HAP-1 (cell line): ENCODE data around the gene TSHZ2.

Experiments used
- DNase-seq, 2 experiments: peaks; one replicate each; pipeline ENCODE4 v3.0.0-alpha.2; 2016 to 2020; ENCODE audit warnings: low spot score in 2 of 2
- H3K27me3 ChIP-seq: fragments of 250-450 bp; sonication (Bioruptor Pico); 2 replicates; pipeline ENCODE4 v1.5.1; 2020; ENCODE audit warnings: low read depth, mild to moderate bottlenecking, moderate library complexity
- H3K36me3 ChIP-seq: fragments of 250-450 bp; sonication (Bioruptor Pico); replicated peaks from 2 replicates; pipeline ENCODE4 v1.5.1; 2020; ENCODE audit warnings: mild to moderate bottlenecking
- H3K4me1 ChIP-seq: fragments of 250-450 bp; sonication (Bioruptor Pico); 2 replicates; pipeline ENCODE4 v1.5.1; 2020; ENCODE audit warnings: mild to moderate bottlenecking
- H3K4me3 ChIP-seq: fragments of 250-450 bp; sonication (Bioruptor Pico); 2 replicates; pipeline ENCODE4 v1.5.1; 2020; ENCODE audit warnings: mild to moderate bottlenecking, moderate library complexity
- H3K9me3 ChIP-seq: fragments of 250-450 bp; sonication (Bioruptor Pico); 2 replicates; pipeline ENCODE4 v1.5.1; 2020; ENCODE audit warnings: mild to moderate bottlenecking, moderate library complexity
- in situ Hi-C: fragments of 300-500 bp; cut with MboI; formaldehyde crosslinking; loops from 3 replicates; pipeline ENCODE4 v1.14.3; 2020; ENCODE audit warnings: low sequenced_read_pairs, inconsistent platforms, mixed read lengths

The TSHZ2 gene

DNA sequence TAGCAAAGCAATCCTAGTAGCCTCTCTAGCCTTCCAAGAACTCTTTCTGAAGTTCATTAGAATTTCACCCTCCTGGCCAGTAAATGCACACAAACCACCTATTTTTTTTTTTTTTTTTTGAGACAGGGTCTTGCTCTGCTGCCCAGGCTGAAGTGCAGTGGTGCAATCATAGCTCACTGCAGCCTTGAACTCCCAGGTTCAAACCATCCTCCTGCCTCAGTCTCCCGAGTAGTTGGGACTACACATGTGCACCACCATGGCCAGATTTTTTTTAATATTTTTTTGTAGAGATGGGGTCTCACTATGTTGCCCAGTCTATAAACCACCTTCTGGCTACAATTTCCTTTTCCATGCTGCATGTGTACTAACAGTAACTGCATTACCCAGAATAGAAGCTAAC is 320.2 kb downstream of the TSHZ2 start:
- DNase-seq: no peak
- in situ Hi-C loops: no loop called here
- no peaks in the 10 kb centered on the region for H3K9me3 ChIP-seq
- H3K27me3 ChIP-seq: no peaks in the 10 kb centered on the region; the same call in none of the 2 replicates
- H3K36me3 ChIP-seq: no peaks in the 10 kb centered on the region
- H3K4me1 ChIP-seq: no peaks in the 10 kb centered on the region
- no peak overlapping the region for H3K4me3 ChIP-seq

DNA sequence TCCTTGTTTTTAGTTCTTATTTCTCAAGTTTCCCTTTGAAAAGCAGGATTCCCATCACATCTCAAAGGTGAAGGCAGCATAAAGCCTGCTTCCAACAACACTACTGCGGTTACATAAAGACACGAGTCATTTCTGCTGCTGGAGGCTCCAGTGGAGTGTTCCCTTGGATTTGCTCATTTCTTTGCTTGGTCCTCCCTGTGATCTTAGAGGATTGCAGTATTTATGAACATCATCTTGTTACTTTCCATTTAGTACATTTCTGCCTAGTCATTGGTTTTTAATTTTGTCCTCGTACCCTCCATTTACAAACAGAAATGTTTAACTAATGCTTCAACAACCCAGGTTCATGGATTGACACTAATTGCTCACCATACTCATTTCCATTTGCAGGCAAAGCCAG is 322.6 kb downstream of the TSHZ2 start:
- H3K4me1 ChIP-seq: no peaks in the 10 kb centered on the region
- no peak for DNase-seq
- H3K36me3 ChIP-seq: no peaks in the 10 kb centered on the region
- H3K27me3 ChIP-seq: no peaks in the 10 kb centered on the region; the same call in none of the 2 replicates
- H3K9me3 ChIP-seq: no peaks in the 10 kb centered on the region
- no peak overlapping the region for H3K4me3 ChIP-seq
- in situ Hi-C loops: no loop called here

DNA sequence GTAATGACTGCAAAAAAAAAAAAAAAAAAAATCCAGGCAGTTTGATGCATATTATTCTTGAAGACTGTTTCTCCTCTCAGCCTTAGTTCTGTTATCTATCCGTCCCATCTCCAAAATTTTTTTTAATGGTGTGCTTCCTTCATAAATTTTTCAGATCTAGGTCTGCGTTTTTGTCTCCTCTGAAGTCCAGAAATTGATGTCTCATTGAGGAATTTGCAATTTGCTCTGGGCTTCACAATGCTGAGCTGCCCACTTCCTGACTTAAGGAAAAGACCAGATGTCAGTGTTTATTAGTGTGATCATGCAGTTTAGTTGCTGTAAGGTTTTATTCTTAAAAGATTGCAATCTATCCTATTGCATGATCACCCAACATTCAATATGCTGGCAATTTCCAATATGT is 323.9 kb downstream of the TSHZ2 start:
- in situ Hi-C loops: no loop called here
- Histone ChIP-seq H3K27me3 (peaks cover under 1% of the 10 kb centered on the region), H3K36me3 (no peaks in the 10 kb centered on the region), H3K9me3 (no peaks in the 10 kb centered on the region), H3K4me1 (no peaks in the 10 kb centered on the region), H3K4me3 (no peak overlapping the region)
- no peak for DNase-seq

DNA sequence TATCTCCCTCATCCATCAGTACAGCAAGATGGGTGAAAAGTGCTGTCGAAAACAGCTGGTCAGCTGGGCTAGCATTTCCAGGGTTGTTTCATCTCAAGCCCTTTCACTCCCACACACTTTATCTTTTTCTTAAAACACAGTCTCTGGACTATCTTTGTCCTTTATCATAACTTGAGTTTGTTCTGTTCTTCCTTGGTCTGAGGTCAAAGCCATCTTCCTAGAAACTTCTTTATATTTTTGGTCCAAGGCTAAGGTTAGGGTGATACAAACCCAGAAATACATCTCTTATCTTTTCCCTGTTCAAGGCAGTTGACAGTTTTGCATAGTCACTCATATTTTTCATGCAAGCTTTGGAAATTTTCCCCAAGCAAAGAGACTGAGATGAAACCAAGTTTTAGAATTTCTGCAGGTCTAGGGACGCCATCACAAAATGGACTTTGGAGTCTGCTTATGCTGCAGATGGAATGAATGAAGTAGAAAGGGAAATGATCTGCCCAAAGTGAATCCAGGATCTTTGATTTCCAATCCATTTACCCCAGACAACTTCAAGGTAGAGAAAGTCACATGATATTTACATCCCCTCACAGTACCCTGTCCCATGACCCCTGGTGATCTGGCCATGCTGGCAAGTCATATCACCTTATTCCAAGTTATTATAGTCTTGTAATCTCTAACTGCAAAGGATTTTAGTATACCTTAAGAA is 324.4 kb downstream of the TSHZ2 start:
- H3K36me3 ChIP-seq: no peaks in the 10 kb centered on the region
- no peaks in the 10 kb centered on the region for H3K9me3 ChIP-seq
- H3K4me1 ChIP-seq: no peaks in the 10 kb centered on the region
- in situ Hi-C loops: no loop called here
- peaks cover 6% of the 10 kb centered on the region for H3K27me3 ChIP-seq
- H3K4me3 ChIP-seq: no peak overlapping the region
- no peak for DNase-seq

DNA sequence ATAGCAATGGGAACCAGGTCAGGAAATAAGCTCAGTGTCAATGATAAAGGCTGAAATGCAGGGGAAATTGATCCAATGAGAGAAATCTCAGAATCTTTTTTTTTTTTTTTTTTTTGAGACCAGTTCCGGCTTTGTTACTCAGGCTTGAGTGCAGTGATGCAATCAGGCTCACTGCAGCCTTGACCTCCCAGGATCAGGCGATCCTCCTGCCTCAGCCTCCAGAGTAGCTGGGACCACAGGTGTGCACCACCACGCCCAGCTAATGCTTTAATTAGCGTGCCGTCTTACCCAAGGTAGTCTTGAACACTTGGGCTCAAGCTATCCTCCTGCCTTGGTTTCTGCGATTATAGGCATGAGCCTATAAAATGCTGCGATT is 325.0 kb downstream of the TSHZ2 start:
- Histone ChIP-seq H3K4me3 (no peak overlapping the region), H3K4me1 (no peaks in the 10 kb centered on the region), H3K27me3 (peaks cover 6% of the 10 kb centered on the region), H3K9me3 (no peaks in the 10 kb centered on the region), H3K36me3 (no peaks in the 10 kb centered on the region)
- in situ Hi-C loops: no loop called here
- no peak for DNase-seq

DNA sequence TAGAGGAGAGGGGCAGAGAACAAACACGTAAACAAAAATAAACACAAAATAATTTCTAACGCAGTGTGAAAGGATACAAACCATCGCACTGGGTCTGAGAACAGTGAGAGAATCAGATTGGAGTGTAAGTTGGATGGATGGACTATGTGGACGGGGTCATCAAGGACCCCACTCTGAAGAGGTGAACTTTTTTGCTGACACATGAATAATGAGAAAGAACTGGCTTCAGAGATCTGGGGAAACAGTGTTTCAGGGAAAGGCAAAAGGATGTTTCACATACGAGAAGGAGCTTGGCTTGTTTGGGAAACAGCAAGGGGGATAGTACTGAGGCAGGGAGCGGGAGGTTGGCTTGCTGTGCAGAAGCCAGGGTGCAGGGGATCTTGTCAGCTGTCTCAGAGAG is 326.1 kb downstream of the TSHZ2 start:
- DNase-seq: no peak
- Histone ChIP-seq H3K4me3 (no peak overlapping the region), H3K36me3 (no peaks in the 10 kb centered on the region), H3K9me3 (no peaks in the 10 kb centered on the region), H3K4me1 (no peaks in the 10 kb centered on the region), H3K27me3 (peaks cover 9% of the 10 kb centered on the region)
- in situ Hi-C loops: no loop called here

DNA sequence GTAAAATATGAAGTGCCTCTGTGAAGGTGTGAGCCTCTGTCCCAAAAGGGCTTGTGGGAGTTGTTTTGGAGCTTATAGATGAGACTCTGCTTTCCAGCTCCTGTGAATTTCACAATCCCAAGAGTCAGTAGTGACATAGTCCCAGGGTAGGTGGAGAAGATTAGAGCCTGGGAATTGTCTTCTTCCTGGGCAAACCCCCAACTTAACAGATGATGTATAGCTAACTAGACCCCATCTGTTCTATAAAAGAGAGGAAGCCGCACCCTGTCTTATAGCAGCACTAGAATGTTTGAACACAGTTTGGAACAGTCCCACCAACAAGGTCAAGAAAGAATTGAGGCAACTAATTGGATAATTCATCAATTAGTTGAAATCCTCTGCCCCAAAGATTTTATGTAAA is 326.8 kb downstream of the TSHZ2 start:
- DNase-seq: no peak
- no peaks in the 10 kb centered on the region for H3K9me3 ChIP-seq
- H3K36me3 ChIP-seq: no peaks in the 10 kb centered on the region
- no peaks in the 10 kb centered on the region for H3K4me1 ChIP-seq
- H3K27me3 ChIP-seq: peaks cover 9% of the 10 kb centered on the region
- in situ Hi-C loops: no loop called here
- H3K4me3 ChIP-seq: no peak overlapping the region

DNA sequence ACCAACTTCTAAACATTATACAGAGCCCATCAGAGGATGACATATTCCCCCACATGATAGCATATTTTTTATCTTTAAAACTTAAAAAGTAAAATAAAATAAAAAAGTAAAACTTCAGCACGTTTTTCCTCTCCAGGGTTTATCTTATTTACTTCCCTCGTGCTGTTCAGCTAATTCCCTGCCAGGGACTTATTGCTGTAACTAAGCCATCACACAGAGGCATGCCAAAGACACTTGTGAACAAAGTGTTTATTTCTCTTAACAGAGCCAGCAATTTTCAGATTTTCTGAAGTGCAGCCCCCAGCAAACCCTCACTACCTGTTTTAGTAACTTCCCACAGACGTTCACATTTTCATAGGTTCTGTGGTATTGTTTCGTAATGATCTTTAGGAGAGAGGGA is 327.7 kb downstream of the TSHZ2 start:
- DNase-seq: no peak
- peaks cover 9% of the 10 kb centered on the region for H3K27me3 ChIP-seq
- in situ Hi-C loops: no loop called here

DNA sequence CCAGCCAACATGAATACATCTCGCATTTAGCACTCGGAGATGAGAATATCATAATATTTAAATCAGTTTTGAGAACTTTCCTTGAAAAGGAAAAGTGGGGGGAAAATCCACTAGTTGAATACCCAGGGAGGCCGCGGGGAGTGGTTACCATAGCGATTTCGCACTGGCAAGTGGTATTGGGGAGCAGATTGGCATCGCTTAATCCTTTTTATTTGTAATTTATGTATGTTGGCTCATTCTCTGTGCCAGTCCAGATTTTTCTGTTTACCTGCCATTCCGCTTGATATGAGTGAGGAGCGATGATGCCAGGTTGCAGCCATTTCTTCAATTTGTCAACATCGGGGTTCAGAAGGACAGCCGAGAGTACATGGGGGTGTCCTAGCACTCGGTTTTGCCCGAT is 329.7 kb downstream of the TSHZ2 start:
- Histone ChIP-seq H3K9me3 (no peaks in the 10 kb centered on the region), H3K27me3 (peaks cover 9% of the 10 kb centered on the region), H3K36me3 (no peaks in the 10 kb centered on the region), H3K4me1 (no peaks in the 10 kb centered on the region), H3K4me3 (no peak overlapping the region)
- DNase-seq: no peak
- in situ Hi-C loops: no loop called here

More for the DNA sequence above, 327.7 kb downstream of the TSHZ2 start:
- Histone ChIP-seq H3K9me3 (no peaks in the 10 kb centered on the region), H3K36me3 (no peaks in the 10 kb centered on the region), H3K4me1 (no peaks in the 10 kb centered on the region), H3K4me3 (no peak overlapping the region)

DNA sequence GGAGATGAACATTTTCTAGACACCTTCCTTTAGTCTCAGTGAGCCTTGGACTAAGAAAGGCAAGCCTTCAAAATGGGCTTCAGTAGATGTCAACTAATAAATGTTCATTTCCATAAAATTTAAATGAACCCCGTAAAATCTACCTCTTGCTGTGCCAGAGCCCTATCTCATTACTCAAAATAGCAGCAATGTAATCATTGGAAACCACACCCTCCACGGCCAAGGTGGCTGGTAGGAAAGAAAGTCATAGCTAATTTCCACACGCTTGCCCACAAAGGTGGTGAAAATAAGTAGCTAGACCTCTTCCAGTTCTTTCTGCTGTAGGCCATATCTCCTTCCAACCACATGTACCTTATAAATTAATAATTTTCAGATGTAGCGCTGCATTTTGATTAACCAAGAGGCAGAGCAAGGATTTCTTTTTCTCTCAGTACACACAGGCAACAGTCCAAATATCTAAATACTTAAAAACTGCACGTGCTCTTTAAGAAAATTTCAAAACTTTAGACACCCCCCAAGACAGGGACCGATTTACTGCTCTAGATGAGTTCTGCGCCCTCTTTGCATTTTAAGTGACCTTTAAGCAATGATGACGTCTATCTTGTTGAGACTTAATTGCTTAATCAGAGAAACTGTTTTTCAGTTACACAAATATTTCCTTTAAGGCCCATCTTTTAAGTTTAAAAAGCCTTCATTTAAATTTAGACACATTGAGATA is 330.7 kb downstream of the TSHZ2 start:
- peaks cover 9% of the 10 kb centered on the region for H3K27me3 ChIP-seq
- H3K36me3 ChIP-seq: no peaks in the 10 kb centered on the region
- in situ Hi-C loops: no loop called here
- DNase-seq: no peak
- no peak overlapping the region for H3K4me3 ChIP-seq
- H3K9me3 ChIP-seq: no peaks in the 10 kb centered on the region
- H3K4me1 ChIP-seq: no peaks in the 10 kb centered on the region

DNA sequence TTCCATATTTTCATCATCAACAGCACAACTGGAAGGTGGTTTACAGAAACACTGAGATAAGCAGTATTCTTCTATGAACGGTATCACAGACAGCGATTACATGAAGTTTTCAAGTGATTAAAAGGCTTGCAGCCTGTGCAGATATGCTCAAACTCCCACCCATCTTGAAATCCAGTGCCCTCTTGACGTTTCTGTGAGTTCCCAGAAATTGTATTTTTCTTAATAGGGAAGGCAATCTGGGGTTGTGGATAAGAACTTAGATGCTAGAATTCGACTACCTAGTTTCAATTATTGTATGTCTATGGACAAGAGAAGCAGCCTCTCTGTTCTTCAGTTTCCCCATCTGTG is 331.2 kb downstream of the TSHZ2 start:
- Histone ChIP-seq H3K4me1 (no peaks in the 10 kb centered on the region), H3K27me3 (peaks cover 9% of the 10 kb centered on the region), H3K4me3 (no peak overlapping the region), H3K9me3 (no peaks in the 10 kb centered on the region), H3K36me3 (no peaks in the 10 kb centered on the region)
- DNase-seq: no peak
- in situ Hi-C loops: no loop called here

DNA sequence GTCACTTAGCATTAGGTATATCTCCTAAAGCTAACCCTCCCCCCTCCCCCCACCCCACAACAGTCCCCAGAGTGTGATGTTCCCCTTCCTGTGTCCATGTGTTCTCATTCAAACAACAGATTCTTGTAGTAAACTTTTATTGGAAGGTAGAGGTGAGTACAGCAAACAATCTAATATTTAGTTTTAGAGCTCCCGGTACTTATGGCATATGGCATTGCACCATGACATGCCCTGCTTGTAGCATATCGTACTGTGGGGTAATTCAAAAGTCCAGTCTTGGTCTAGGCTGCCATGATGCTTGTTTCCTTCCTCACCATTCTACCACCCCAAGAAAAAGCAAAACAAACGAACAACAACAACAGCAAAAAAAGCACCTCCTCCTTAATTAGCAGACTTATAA is 332.0 kb downstream of the TSHZ2 start:
- Histone ChIP-seq H3K9me3 (no peaks in the 10 kb centered on the region), H3K36me3 (no peaks in the 10 kb centered on the region), H3K4me3 (no peak overlapping the region), H3K4me1 (no peaks in the 10 kb centered on the region), H3K27me3 (peaks cover 9% of the 10 kb centered on the region)
- in situ Hi-C loops: no loop called here
- no peak for DNase-seq

DNA sequence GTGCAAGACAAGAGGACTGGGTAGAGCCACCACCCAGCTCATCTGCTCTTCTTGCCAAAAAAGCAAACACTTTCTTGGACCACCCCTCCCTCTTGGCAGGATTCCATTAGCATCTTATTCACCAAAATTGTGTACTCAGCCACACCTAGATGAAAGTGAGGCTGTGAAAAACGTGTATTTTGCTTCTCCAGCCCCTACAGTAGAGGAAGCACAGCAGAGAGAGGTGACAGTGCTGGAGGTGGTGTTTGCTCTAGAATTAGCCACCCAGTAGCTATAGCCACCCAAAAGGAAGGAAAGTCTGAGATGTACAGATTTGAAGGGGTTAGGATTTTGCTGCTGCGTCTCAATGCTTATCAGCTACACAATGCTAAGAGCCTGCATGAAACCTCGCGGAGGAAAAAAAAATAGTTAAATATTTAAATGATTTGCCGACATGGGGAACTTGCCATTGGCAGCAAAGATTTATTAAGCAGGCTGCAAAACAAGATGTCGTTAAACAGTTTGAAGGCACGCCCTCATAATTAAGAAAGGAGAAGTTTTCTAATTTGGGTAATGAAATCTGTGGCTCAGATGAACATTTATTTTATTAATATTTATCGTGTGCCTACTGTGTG is 334.1 kb downstream of the TSHZ2 start:
- H3K4me1 ChIP-seq: no peaks in the 10 kb centered on the region
- no peak for DNase-seq

DNA sequence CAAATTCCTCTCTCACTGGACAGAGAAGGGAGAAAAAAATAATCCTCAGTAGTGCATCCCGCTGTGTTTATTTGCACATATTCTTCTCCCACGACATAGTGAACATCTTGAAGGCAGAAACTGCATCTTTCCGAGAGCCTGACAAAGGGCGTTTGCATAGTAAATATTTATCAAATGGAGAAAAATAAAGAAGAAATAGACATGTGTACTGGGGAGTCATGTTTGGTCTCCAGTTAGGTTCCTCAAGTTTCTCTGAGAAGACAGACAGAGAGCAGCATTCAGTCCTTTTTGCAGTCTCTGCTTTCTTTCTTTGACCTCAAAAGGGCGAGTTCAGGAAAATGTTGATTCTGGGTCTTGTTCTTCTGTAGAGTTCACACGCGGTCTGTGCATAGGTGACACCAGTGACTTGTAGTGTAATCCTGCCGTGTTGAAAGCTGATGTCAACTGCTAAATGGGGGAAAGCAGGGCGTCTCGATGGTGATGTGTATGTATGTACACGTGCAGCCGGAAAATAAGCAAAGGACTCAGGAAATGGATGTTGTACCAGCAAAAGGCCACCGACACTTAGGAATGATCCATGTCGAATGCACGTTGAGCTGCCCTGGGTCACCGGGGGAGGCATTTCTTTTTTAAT is 335.9 kb downstream of the TSHZ2 start:
- H3K9me3 ChIP-seq: no peaks in the 10 kb centered on the region
- in situ Hi-C loops: no loop called here
- DNase-seq: no peak
- H3K4me3 ChIP-seq: no peak overlapping the region
- H3K36me3 ChIP-seq: no peaks in the 10 kb centered on the region
- no peaks in the 10 kb centered on the region for H3K4me1 ChIP-seq
- H3K27me3 ChIP-seq: peaks cover 2% of the 10 kb centered on the region; the same call in 1 of the 2 replicates

More for the DNA sequence above, 334.1 kb downstream of the TSHZ2 start:
- Histone ChIP-seq H3K36me3 (no peaks in the 10 kb centered on the region), H3K27me3 (peaks cover 6% of the 10 kb centered on the region), H3K9me3 (no peaks in the 10 kb centered on the region), H3K4me3 (no peak overlapping the region)
- in situ Hi-C loops: no loop called here
